HG03280 (cell line): Measurements from ENCODE around the gene HOXD12.

Experiments used
- ATAC-seq: cut with Tn5 transposase; IDR thresholded peaks from one replicate; pipeline ENCODE4 v1.9.1; 2021; ENCODE audit warnings: mild to moderate bottlenecking, moderate library complexity; ENCODE audit not compliant: unreplicated experiment

The HOXD12 gene

DNA sequence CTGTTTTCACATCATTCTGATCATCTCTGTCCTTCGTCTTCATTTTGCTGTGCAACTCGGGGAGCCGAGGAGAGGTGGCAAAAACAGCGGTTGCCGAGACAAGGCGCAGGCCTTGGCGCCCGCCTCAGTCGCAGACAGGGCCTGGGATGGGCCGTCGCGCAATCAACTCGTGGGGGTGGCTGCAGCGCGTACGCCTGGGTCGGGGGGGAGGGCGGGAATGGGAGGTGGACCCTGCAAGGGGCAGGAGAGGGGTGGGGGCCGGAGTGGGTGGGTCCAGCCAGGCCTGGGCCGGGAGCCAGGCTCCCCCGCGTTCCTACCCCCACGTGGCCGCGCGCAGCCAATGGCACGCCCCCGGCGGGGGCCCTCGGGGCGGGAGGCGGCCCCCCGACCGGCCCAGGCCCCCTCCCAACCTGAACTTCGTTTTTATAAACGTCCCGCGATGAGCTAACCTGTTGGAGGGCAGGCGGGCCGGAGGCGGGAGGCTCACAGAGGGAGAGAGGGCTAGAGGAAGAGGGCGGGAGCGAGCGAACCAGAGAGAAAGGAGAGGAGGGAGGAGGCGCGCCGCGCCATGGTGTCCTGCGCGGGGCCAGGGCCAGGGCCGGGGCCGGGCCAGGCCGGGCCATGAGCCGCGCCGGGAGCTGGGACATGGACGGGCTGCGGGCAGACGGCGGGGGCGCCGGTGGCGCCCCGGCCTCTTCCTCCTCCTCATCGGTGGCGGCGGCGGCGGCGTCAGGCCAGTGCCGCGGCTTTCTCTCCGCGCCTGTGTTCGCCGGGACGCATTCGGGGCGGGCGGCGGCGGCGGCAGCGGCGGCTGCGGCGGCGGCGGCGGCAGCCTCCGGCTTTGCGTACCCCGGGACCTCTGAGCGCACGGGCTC, 7.1 kb upstream of the HOXD12 start, which contains the start of gene HOXD13:
TSS of gene HOXD13 (plus strand) at position 452 of the 875 bp plus-strand sequence. CDS start at position 622, 170 bp downstream.
- ATAC-seq: no peak

DNA sequence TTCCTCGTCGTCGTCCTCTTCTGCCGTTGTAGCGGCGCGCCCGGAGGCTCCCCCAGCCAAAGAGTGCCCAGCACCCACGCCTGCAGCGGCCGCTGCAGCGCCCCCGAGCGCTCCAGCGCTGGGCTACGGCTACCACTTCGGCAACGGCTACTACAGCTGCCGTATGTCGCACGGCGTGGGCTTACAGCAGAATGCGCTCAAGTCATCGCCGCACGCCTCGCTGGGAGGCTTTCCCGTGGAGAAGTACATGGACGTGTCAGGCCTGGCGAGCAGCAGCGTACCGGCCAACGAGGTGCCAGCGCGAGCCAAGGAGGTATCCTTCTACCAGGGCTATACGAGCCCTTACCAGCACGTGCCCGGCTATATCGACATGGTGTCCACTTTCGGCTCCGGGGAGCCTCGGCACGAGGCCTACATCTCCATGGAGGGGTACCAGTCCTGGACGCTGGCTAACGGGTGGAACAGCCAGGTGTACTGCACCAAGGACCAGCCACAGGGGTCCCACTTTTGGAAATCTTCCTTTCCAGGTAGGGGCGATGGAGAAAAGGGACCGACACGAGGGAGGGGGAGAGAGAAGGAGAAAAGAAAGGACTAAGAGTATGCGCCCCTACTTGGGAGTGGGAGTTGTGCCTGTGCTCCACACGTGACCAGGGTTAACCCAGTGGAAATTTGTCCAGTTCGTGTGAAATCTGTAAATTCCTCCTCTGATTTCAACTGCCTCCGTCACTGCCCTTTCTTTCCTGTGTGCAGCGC, 6.3 kb upstream of the HOXD12 start:
- no peak for ATAC-seq

DNA sequence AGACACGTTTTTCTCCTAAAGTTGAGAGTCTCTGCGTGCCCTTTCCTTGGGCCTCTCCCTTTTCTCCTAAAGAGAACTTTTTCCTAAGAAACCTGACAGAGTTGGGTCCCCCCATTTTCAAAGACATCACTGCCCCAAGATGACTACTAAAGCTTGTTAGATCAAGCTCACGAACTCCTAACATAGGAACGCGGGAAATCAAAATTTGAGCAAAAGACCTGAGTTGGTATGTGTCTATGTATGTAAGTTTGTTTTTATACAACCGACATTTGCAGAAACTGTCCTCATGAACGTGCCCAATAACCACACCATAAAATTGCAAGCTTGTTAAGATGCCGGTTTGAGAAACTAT, 5.7 kb upstream of the HOXD12 start:
- ATAC-seq: no peak

DNA sequence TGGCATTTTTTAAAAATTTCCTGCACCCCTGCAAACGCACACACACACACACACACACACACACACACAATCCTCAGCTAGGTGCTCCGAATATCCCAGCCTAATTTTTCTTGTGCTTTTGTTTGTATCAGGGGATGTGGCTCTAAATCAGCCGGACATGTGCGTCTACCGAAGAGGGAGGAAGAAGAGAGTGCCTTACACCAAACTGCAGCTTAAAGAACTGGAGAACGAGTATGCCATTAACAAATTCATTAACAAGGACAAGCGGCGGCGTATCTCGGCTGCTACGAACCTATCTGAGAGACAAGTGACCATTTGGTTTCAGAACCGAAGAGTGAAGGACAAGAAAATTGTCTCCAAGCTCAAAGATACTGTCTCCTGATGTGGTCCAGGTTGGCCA, 5.2 kb upstream of the HOXD12 start:
- ATAC-seq: no peak

DNA sequence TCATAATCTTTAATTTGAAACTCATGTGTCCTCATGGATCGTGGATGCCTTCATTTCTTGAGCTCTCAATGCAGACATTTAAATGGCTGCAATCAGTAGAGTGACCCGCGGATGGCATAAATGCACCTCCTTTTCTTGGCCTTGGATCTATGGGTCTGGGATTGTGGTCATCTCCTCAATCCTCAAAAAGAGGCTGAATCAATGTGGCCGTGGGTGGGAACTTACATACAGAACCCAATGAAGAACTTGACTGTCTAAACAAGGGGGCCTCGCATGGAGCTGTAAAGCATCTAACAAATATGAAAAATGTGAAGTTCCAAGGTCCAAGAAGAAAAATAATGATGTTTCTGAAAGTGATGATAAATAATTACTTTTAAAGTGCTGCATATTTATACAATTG, 4.2 kb upstream of the HOXD12 start:
- no peak for ATAC-seq

DNA sequence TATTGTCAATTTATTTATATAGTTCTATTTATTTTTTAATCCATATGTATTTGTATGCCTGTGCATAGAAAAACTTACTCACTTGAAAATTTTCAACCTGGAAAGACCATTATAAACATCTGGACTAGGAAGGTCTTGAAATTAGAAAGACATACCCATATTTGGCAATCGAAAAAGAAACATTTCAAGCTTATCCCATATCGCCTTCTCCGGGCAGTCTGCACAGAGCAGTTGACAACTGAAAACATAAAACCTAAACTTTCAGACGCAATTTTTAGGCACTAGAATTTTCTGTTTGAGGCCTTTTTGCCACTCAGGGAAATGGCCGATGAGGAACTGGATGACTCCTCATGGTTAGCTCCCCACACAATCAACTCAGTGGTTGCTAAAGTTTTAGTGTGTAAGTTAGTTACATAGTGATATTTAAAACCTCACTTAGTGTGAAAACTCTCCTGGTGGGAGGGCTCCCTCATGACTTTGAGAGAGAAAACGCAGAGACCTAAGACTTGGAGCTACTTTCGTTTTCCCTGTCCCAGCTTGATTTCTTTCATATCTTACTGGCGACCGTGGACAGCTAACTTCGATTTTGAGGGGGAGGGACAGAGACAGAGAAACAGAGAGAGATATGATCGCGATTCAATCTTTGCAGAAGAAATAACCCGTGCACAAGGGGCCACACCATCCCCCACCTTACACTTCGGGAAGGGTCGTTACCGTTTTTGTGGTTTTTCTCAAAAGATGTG, 3.2 kb upstream of the HOXD12 start:
- ATAC-seq: no peak

DNA sequence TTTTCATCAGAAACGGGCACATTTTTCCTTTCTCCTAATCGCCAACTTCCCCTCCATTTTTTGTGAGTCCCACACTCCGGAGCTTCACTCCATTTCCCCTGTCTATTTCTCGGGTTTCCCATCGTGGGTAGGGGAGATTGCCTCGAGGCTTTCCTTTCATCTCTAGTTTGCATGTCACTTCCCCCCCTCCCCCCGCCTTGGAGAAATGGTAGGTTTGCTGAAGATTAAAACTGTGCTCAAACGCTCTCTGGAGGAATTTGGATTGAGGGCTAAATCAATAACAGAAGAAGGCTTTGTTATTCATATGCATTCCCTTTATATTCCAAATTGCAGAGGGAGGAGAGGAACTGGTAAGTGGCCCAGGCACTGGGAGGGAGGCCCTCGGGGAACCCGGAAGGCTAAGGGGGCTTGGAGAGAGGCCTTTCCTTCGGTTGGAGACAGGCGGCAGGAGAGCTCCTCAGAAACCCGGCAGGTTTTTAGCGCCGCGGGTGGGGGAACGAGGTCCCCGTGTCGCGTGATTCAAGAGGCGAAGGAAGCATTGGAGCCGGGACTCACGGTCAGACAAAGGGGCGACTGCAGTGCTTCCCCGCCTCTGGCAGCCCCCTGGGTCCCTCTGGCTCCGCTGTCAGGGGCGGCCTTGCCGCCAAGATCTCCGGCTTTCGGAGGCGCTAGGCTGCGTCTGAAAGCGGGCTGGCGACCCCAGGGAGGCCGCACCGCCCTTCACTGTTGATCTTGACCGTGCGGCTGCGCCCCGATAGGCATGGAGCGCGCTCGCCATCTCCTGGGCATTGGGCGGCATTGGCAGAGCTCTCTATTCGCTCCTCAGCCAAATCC, 2.4 kb upstream of the HOXD12 start:
- peak; percentile 83 for ATAC-seq

DNA sequence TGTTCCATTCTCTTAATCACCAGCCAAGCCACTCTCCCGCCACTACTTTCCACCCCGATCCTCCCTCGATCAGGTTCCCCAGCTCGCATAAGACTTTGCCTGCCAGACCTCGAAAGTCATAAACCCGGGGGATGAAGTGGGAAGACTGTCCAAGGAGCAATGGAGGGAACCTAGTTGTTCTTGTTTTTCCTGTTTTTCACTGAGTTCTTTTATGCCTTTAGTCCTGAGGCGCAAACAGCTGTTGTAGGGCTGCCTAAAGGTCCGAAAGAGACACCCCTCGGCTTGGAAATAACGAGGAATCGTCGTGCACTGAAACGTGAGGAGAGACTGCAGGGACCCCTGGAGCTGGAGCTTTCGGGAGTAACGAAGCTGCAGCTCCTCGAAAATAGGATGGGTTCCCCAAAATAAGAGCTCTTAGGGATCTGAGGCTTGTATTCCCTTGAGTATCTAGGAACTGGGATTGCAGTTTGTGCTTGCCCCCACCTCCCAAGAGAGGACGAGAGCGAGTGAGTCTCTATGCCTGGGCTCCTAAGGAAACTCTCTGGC, 1.7 kb upstream of the HOXD12 start:
- no peak for ATAC-seq

DNA sequence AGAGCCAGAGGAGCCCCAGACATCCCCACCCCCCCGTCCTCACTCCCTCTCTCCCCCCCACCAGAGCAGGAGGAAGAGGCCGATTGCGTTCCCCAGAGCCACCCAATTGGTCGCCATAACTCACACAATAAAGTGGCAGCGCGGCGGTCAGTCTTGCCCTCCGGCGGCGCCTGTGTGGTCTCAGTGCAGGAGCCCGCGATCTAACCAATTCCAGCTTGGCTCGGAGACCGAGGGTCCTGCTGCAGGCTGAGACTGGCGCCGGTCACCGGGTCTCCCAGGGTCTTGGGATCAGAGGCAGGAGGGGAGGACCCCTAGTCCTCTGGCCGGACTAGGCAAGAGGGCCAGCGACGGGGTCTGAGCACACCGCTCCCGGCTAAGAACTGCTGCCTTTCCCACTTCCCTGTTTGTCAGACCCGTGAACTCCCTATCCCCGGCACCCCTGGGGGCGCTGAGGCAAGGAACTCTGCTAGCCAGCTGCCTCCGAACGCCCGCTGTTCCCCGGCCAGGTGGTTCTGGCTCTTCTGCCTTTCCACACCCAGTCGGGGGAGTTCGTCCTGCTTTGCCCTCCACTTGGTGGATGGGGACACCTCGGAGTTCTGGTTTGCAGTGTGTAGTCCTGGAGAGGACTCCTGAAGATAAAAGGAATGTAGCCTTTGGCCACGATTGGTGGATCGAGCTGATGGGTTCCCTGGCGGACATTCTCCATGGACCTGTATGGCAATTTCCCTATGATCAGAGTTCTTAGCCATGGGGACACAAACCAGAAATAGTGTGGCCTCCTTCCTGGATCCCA, 1.0 kb upstream of the HOXD12 start:
- no peak for ATAC-seq

DNA sequence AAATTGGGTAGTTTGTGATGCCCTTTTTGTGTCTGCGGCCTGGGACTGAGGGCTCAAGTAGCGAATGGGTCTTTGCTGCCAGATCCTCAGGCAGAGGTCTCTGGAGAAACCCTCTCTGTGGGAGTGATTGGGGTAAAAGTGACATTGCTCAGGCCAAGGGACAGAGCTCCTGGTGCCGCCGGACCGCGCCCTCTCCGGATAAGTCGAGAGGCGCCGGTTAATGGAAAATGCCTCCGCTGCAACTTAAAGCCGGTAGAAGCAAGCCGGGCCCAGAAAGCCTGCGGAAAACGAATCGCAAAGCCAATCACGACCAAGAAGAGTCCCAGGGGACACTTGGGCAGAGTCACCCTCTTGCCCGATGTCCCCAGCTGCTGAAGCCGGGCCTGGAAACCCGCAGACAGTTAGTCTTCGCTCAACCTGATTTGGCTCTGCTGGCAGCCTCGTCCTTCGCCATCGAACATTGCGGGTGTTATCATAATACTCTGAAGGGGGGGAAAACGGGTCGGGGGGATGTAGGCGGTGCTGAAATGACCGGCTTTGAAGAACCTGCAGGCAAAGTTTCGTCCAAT, 352 bp upstream of the HOXD12 start:
- no peak for ATAC-seq

DNA sequence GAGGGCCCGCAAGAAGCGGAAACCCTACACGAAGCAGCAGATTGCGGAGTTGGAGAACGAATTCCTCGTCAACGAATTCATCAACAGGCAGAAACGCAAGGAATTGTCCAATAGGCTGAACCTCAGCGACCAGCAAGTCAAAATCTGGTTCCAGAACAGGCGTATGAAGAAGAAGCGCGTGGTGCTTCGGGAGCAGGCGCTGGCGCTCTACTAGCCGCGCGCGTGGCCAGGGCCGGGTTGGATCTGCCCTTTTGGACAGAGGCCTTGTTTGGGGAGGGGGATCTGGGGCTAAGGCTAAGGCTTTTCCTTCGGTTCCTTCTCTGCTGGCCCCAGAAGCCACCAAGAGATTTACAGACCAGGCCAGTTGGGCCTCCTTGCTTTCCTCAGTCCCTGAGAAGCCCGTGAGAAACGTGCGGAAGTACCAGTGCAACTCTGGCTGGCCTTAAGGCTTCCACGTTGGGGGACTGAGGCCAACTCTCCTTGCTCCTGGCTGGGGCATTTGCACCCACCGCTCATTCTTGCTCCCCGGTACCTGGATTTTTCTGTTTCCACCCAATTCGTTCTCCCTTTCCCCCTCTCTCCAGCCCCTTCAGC, 1.0 kb downstream of the HOXD12 start:
- ATAC-seq: no peak

DNA sequence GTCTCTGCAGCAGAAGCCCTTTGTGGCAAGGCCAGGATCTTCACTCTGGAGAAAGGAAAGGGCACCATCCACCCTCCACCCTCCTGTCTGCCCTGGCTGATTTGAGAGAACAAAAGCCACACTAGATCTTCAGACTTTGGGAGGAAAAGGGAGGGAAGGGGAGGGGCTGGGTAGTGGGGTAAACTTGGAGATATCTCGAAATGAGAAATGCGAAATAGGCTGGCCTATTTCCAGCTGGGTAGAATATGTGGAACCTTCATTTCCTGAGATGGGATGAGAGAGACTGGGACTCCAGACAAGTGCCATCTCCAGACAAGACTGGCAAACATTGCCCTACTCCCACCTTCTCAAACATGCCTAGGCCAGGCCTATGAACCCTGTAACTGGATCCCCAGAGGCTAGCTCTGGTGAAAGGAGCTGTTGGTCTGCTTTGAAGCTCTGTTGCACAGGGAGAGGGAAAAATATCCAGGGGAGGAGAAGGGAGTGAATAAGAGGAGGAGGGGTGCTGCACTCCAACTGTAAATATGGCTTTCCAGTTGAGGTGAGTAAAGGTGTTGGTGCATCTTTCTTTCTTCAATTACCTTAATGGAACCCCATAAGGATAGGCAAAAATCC, 1.7 kb downstream of the HOXD12 start:
- ATAC-seq: no peak

DNA sequence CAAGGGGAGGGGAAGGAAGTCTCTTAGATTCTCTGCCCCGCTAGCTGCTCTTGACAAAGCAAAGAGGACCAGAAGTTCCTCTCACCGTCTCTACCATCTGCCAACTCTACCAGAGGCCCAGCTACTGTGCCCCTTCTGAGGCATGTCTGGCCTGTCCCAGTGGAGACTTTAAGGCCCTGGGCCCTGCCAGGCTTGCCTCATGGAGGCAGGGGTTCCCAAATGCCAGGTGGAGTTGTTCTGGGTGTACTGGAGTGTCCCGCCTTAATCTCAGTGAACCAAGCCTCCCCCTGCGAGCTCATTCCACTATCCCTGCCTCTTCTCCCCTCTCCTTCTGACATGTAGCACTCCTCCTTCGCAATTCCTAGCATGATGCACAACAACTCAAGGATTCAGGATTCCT, 2.2 kb downstream of the HOXD12 start:
- no peak for ATAC-seq

DNA sequence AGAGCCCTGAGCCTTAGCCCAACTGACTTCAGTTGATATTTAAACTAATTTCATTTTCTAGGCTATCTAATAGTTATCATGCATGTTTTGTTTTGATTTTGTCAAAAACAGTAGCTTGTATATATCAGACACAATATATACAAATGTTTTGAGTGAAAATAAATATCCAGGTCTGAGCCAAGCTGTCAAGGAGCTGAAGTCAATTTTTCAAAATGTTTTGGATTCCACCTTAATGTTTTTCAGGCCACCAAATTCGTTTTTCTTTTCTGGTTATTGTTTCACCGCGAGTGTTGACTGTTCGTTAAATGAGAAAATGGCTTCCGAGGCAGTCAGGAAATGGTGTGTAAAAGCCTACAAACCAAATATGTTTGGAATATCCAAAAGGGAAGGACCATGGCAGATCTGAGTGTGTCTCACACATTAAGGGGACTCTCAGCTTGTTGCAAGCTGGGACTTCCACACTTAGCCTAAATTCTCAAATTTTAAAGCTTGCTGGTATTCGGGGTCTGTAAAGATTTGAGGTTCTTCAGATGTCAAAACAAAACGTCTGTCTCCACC, 2.8 kb downstream of the HOXD12 start:
- ATAC-seq: no peak

DNA sequence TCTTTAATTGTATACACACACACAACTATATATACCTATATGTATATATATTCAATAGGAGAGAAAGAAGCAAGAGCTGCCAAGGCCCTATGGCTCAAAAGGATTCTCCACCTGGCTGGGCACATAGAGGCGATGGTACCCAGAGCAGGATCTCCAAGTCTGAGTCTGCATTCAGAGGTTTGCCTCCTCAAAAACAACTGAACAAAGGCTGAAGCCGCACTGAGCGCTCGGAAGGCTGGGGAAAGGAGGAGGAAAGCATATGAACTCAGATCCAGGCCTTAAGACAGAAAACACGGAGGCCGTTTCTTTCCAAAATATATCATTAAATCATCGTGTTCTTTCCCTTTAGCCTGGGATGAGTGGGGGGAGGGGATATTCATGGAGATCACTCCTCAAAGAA, 3.6 kb downstream of the HOXD12 start:
- ATAC-seq: no peak

DNA sequence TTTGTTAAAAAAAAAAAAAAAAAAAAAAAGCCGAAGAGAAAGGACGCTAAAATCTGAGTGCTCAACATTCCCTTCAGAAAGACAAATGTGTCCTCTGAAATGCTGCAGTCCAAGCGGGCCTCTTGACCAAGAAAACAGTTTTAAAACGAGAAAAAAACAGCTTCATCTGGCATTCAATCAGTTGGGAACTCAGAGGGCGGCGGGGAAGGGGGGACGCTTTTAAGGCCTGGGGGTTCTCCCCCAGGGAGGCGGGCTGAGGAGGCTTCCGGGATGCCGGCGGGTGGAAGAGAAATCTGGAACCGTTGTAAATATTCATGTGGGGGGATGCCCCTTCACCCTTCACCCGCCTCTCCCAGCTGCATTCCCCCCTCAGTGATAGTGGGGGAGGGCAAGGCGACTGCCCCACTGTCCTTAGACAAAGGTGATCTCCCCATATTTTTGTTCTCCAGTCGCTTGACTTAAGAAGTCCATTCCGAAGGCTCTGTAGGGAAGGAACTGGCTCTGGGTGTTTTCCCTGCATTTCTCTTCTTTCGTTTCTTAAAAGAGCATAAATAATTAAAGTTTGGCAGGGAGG, 4.2 kb downstream of the HOXD12 start:
- no peak for ATAC-seq

DNA sequence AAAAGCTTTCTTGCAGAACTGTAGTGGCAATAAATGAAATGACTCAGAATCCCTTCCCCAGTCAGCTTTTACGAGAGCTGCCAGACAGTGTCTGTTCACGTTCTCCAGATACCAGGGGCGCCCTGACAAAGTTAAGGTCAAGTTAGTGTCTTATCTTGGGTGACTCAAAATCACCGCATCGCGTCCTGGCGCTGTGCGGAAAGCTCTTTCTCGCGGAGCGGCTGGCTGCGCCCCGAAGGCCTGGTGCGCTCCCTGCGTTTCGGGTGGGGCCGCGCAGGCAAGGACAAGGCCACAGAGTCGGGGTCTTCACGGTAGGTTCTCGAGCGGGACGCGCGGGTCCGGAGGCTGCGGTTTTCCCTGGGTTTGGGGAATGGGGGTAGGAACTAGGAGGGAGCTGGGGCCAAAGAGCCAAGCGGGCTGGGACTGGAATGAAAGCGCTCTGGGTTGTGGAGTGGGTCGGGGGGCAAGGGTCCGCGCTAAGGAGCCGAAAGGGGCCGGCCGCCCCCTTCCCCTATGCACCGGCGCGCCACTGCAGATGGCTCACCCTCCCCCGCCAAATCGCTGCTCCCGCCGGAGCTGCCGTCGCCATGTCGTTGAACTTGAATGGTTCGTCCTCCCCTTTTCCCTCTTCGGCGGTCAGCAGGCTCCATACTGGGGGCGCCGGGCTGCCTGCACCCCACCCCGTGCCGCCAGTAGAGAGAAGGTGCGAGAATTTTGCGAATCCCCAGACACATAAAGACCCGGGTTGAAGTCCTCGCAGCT, 4.9 kb downstream of the HOXD12 start:
- no peak for ATAC-seq
